ENCODE measurements around the gene NVL. TPM values are rescaled to one million over a fixed set of nuclear protein-coding genes. Genes with fewer than 3 reads are reported as not detected.

Gene NVL
- total RNA-seq, 1 donor from 2014 or later = 35.5 TPM

GRCh38 chr1:224177356-224177999, 152.5 kb downstream of the NVL start:
- FAIRE-seq = no peak
- DNase-seq (ENCODE audit: low spot score in 2 of 2) = no peak

Small RNAs within 50 kb of the gene (small RNA-seq; reads per million reads assigned to genes)
- gene MIR320B2 (not detected), gene RF00139 (not detected), gene RNU6-1008P (not detected)

Other genes with a start within 250 kb of the NVL start
- gene FBXO28, start 216.1 kb downstream of the NVL start, total RNA-seq = 51.8 TPM
- gene DEGS1, start 146.9 kb downstream of the NVL start, total RNA-seq = 65.6 TPM
- 39.1 TPM for gene CNIH4, start 26.7 kb upstream of the NVL start, total RNA-seq
- 58.7 TPM for gene WDR26, start 104.6 kb upstream of the NVL start, total RNA-seq

All from frontal cortex (tissue), 4 donors.